OCI-LY7 (cell line): ENCODE results near the gene GARIN5B. TPM values are rescaled to one million over a fixed set of nuclear protein-coding genes. Genes with fewer than 3 reads are reported as not detected.

Experiments
- BruUV-seq: library from RNA; stranded (reverse); fragments of 400-500 nt; replicated peaks from 2 replicates; lab custom pipeline; 2021; lab: Mats Ljungman, UMichigan
- CTCF ChIA-PET: fragments of 300-600 bp; sonication (Branson Sonifier 250); formaldehyde crosslinking; loops from one replicate; lab custom pipeline; 2022; ENCODE audit warnings: antibody characterized with exemption; ENCODE audit not compliant: unreplicated experiment; lab: Charles Lee
- POLR2A ChIA-PET: fragments of 300-600 bp; sonication (Branson Sonifier 250); formaldehyde crosslinking; loops from one replicate; lab custom pipeline; 2022; ENCODE audit warnings: antibody characterized with exemption; lab: Charles Lee
- DNase-seq: peaks from one replicate; pipeline ENCODE4 v3.0.0-alpha.2; 2015; ENCODE audit warnings: low spot score
- H2AFZ ChIP-seq: fragments of 200-600 bp; sonication (generic), shearing (Covaris generic); 2 replicates; pipeline ENCODE4 v1.6.1; 2014; ENCODE audit warnings: mild to moderate bottlenecking, antibody characterized with exemption, low read length, moderate library complexity
- H3K27ac ChIP-seq: fragments of 200-600 bp; sonication (generic); 2 replicates; pipeline ENCODE4 v1.5.1; 2014; ENCODE audit warnings: mixed run types, low read depth, mild to moderate bottlenecking, moderate library complexity, low read length, inconsistent platforms; ENCODE audit not compliant: poor library complexity, severe bottlenecking
- H3K36me3 ChIP-seq: fragments of 200-600 bp; sonication (generic); 2 replicates; pipeline ENCODE4 v1.6.1; 2014; ENCODE audit warnings: mild to moderate bottlenecking, antibody characterized with exemption, low read length, moderate library complexity, mixed read lengths; ENCODE audit not compliant: insufficient read depth
- H3K4me1 ChIP-seq: fragments of 200-600 bp; sonication (generic); 2 replicates; pipeline ENCODE4 v1.5.1; 2014; ENCODE audit warnings: mild to moderate bottlenecking, low read length; ENCODE audit not compliant: insufficient read depth, poor library complexity, severe bottlenecking
- H3K4me2 ChIP-seq: fragments of 200-600 bp; sonication (generic); 2 replicates; pipeline ENCODE4 v1.6.1; 2014; ENCODE audit warnings: mild to moderate bottlenecking, low read length
- H3K4me3 ChIP-seq: fragments of 200-600 bp; sonication (generic); 2 replicates; pipeline ENCODE4 v1.5.1; 2014; ENCODE audit warnings: mild to moderate bottlenecking, low read depth, low read length; ENCODE audit not compliant: poor library complexity, severe bottlenecking
- H3K79me2 ChIP-seq: fragments of 200-600 bp; sonication (generic); 2 replicates; pipeline ENCODE4 v1.6.1; 2016; ENCODE audit warnings: low read depth, mild to moderate bottlenecking, low read length, moderate library complexity, mixed read lengths; ENCODE audit not compliant: insufficient read depth
- H3K9me2 ChIP-seq: fragments of 200-600 bp; sonication (generic); 2 replicates; pipeline ENCODE4 v1.6.1; 2016; ENCODE audit warnings: mild to moderate bottlenecking, low read length, mixed read lengths; ENCODE audit not compliant: insufficient read depth
- H3K9me3 ChIP-seq: fragments of 200-600 bp; sonication (generic); 2 replicates; pipeline ENCODE4 v1.6.1; 2014; ENCODE audit warnings: mild to moderate bottlenecking, mixed run types, low read length, mixed read lengths
- H4K20me1 ChIP-seq: fragments of 200-600 bp; sonication (generic); 2 replicates; pipeline ENCODE4 v1.6.1; 2014; ENCODE audit warnings: mild to moderate bottlenecking, antibody characterized with exemption, low read length, moderate library complexity, mixed read lengths; ENCODE audit not compliant: insufficient read depth
- CTCF ChIP-seq: fragments of 200-600 bp; sonication (generic); conservative IDR thresholded peaks from 2 replicates; pipeline ENCODE4 v1.5.1; 2014; ENCODE audit warnings: mild to moderate bottlenecking, antibody characterized with exemption, low read length, moderate library complexity, mixed read lengths
- EZH2phosphoT487 ChIP-seq: fragments of 200-600 bp; sonication (generic); IDR thresholded peaks from 2 replicates; pipeline ENCODE4 v1.6.1; 2018; ENCODE audit warnings: low read depth, borderline replicate concordance, mild to moderate bottlenecking, mixed run types, antibody characterized with exemption, low read length, moderate library complexity, mixed read lengths
- intact Hi-C: fragments of 100-400 bp; cut with micrococcal nuclease; formaldehyde crosslinking; loops from one replicate; pipeline ENCODE4 v1.10.0; 2022; ENCODE audit not compliant: unreplicated experiment
- total RNA-seq, 2 experiments: library from RNA; depleted of rRNA in 1 of 2; stranded (reverse); fragments of >200 nt in 1 of 2; shearing (Covaris generic) in 1 of 2; gene quantifications; 2 replicates each; pipeline ENCODE4 v1.2.3, GENCODE V29; 2014 to 2022

Gene GARIN5B
- total RNA-seq, 2 experiments from 2014 or later = not detected

DNA sequence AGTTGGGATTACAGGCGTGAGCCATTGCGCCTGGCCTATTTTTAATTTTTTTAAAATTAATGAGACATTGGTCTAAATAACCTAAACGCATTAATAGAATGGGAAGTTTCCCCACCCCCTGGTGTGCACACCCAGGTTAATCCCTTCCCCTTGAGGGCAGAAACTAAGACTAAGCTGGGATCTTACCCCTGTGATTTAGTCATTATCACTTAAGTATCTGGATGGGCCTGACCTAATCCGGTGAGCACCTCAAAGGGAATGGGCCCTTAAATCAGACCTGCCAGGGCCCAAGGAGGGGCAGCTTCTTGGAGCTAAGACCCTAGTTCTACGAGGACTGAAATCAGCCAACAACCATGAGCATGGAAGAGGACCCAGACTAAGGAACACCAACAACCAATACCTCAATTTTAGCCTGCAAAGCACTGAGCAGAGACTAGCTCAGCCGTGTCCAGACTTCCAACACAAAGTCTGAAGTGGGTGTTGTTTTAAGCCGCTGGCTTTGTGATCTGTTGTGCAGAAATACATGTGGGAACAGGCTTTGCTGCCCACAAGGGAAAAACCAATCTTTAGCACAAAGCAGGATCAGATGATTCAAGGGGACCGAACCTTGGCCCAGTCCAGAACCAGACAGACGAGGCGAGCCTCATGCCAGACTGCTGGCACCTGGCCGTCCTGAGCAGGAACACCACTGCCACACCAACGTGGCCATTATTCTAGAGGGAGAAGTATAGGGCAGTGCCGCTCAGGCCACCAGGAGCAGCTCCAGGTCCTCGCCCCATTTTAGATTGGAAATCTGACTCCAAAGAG, 37.4 kb upstream of the GARIN5B start:
- no peaks in the 10 kb centered on the region for H3K9me2 ChIP-seq
- BruUV-seq = no TSS peak
- no peaks in the 10 kb centered on the region for H3K9me3 ChIP-seq
- H3K4me1 ChIP-seq = peaks cover 13% of the 10 kb centered on the region
- no peak overlapping the region for H3K4me3 ChIP-seq
- peaks cover 26% of the 10 kb centered on the region for H3K79me2 ChIP-seq
- TF ChIP-seq EZH2phosphoT487 = no peak
- TF ChIP-seq CTCF = no peak
- no peak overlapping the region for H3K27ac ChIP-seq
- CTCF ChIA-PET = no interaction called here
- peaks cover 18% of the 10 kb centered on the region for H4K20me1 ChIP-seq
- DNase-seq = no peak
- H2AFZ ChIP-seq = no peak overlapping the region
- no peak overlapping the region for H3K4me2 ChIP-seq
- peaks cover 53% of the 10 kb centered on the region for H3K36me3 ChIP-seq
- POLR2A ChIA-PET = no interaction called here
- intact Hi-C loops = no loop called here

GRCh38 chr19:55398200-55398925, 35.3 kb upstream of the GARIN5B start:
- Histone ChIP-seq H2AFZ (no peak overlapping the region), H3K4me2 (no peak overlapping the region), H3K4me1 (no peaks in the 10 kb centered on the region), H3K36me3 (peaks cover 35% of the 10 kb centered on the region), H3K9me2 (no peaks in the 10 kb centered on the region), H4K20me1 (peaks cover 17% of the 10 kb centered on the region), H3K4me3 (no peak overlapping the region), H3K79me2 (peaks cover 10% of the 10 kb centered on the region; the same call in 1 of the 2 replicates), H3K9me3 (no peaks in the 10 kb centered on the region), H3K27ac (no peak overlapping the region)
- intact Hi-C loops = no loop called here
- TF ChIP-seq CTCF (no peak), EZH2phosphoT487 (no peak)
- CTCF ChIA-PET = no interaction called here
- DNase-seq = no peak
- POLR2A ChIA-PET = no interaction called here
- BruUV-seq = no TSS peak
